ENCODE measurements around the gene CCM2. TPM values are rescaled to one million over a fixed set of nuclear protein-coding genes. Genes with fewer than 3 reads are reported as not detected.
"Not testable (repeated sequence)": the region's sequence is repeated elsewhere in the genome, so short reads cannot be mapped to it uniquely, and the experiment has no call there.

CCM2 gene
- total RNA-seq, 4 donors from 2014 or later = 35.8 to 62.0 (median 51.9) TPM

DNA sequence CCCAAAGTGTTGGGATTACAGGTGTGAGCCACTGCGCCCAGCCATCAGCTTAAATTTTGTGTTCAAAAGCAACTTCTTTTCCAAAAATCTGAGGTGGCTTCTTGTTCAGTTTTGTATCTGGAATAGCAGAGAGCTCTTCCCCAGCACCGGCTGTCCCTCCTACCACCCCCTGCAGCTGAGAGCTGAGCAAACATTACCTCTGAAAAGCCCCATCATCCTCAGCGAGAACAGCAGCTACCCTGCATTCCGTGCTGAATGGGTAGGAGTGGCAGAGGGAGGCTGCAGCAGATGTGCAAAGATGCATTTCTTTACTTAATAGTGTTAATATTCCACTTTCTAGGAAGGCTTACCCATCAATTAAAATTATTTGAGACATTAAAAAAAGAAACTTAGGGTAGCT, 31.8 kb downstream of the CCM2 start:
- Histone ChIP-seq H3K27me3 (no peaks in the 10 kb centered on the region), H3K4me1 (peaks cover 0 to 20% (median 4%) of the 10 kb centered on the region in 3 donors), H3K36me3 (peaks cover 0 to 26% of the 10 kb centered on the region in 2 donors), H3K27ac (no peak overlapping the region), H3K9me3 (no peaks in the 10 kb centered on the region), H3K4me3 (no peak overlapping the region)
- ATAC-seq = no peak
- WGBS, 2 donors (ENCODE audit: low coverage in 1 of 2) = 67 to 86% methylated on average over 1 to 4 of the region's 4 CpGs
- TF ChIP-seq EP300 (IDR thresholded peaks at IDR 0.05) (no peak), POLR2AphosphoS5 (IDR thresholded peaks at IDR 0.05) (no peak), POLR2A (IDR thresholded peaks at IDR 0.05) (no peak), CTCF (IDR thresholded peaks at IDR 0.05) (no peak)

DNA sequence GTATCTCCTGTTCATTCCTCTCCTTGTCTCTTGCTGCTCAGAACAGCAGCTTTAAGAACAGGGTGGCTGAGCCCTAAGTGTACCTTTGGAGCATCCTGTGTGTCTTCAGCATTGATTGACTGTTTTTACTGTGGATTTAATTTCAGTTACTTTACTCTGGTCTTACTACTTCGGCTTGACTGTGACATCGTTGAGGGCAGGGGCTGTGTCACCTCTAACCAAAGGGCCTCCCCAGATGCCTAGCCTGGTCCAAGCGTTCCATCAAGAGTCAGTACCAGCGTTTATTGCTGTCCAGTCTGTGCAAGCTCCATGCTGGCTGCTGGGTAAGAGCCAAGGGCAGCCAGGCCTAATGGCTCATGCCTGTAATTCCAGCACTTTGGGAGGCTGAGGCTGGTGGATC, 32.4 kb downstream of the CCM2 start:
- Histone ChIP-seq H3K27me3 (no peaks in the 10 kb centered on the region), H3K27ac (no peak overlapping the region), H3K4me3 (no peak overlapping the region), H3K36me3 (peaks cover 0 to 20% of the 10 kb centered on the region in 2 donors), H3K9me3 (no peaks in the 10 kb centered on the region), H3K4me1 (peaks cover 0 to 20% (median 4%) of the 10 kb centered on the region in 3 donors)
- 86 to 92% methylated on average over 2 of the region's 4 CpGs for WGBS, 2 donors (ENCODE audit: low coverage in 1 of 2)
- ATAC-seq = no peak
- no peak for TF ChIP-seq POLR2AphosphoS5 (IDR thresholded peaks at IDR 0.05)
- no peak for TF ChIP-seq CTCF (IDR thresholded peaks at IDR 0.05)
- no peak for TF ChIP-seq EP300 (IDR thresholded peaks at IDR 0.05)
- TF ChIP-seq POLR2A (IDR thresholded peaks at IDR 0.05) = no peak

GRCh38 chr7:45033261-45033930, 33.4 kb downstream of the CCM2 start:
- no peaks in the 10 kb centered on the region for H3K9me3 ChIP-seq
- WGBS, 2 donors (ENCODE audit: low coverage in 1 of 2) = no CpG with 5 or more reads among the region's 1 CpG
- no peak overlapping the region for H3K4me3 ChIP-seq
- ATAC-seq = no peak
- no peak overlapping the region for H3K27ac ChIP-seq
- no peaks in the 10 kb centered on the region for H3K27me3 ChIP-seq
- peaks cover 0 to 20% (median 4%) of the 10 kb centered on the region in 3 donors for H3K4me1 ChIP-seq
- TF ChIP-seq EP300 (IDR thresholded peaks at IDR 0.05) (no peak), POLR2AphosphoS5 (IDR thresholded peaks at IDR 0.05) (no peak), CTCF (IDR thresholded peaks at IDR 0.05) (no peak), POLR2A (IDR thresholded peaks at IDR 0.05) (no peak)
- peaks cover 0 to 16% of the 10 kb centered on the region in 2 donors for H3K36me3 ChIP-seq

DNA sequence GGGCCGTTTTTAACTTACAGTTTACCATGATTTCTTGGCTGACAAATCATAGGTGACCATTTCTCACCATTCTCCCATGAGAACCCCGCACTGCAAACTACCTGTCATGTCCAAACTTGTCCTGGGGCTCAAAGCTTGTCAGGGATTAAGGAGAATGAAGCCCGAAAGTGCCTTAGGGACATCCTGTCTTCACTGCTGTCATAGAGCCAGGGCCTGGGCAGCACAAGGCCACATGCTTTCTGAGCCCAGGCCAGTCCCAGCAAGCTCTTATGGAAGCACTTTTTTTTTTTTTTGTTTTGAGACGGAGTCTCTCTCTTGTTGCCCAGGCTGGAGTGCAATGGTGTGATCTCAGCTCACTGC, 33.9 kb downstream of the CCM2 start:
- no peak for ATAC-seq
- TF ChIP-seq POLR2A (IDR thresholded peaks at IDR 0.05) (no peak), EP300 (IDR thresholded peaks at IDR 0.05) (no peak), CTCF (IDR thresholded peaks at IDR 0.05) (no peak), POLR2AphosphoS5 (IDR thresholded peaks at IDR 0.05) (no peak)
- 76 to 79% methylated on average over 3 to 4 of the region's 4 CpGs for WGBS, 2 donors (ENCODE audit: low coverage in 1 of 2)
- peaks cover 0 to 16% of the 10 kb centered on the region in 2 donors for H3K36me3 ChIP-seq
- no peaks in the 10 kb centered on the region for H3K27me3 ChIP-seq
- H3K4me1 ChIP-seq = peaks cover 0 to 20% (median 4%) of the 10 kb centered on the region in 3 donors
- H3K9me3 ChIP-seq = no peaks in the 10 kb centered on the region
- no peak overlapping the region for H3K27ac ChIP-seq
- H3K4me3 ChIP-seq = no peak overlapping the region

DNA sequence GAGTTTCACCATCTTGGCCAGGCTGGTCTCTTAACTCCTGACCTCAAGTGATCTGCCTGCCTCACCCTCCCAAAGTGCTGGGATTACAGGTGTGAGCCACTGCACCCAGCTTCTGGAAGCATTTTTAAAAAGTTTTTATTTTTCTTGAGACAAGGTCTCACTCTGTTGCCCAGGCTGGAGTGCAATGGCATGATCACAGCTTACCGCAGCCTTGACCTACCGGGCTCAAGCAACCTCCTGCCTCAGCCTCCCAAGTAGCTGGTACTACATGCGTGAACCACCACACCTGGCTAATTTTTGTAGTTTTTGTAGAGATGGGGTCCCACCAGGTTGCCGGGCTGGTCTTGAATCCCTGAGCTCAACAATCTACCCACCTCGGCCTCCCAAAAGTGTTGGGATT, 34.7 kb downstream of the CCM2 start:
- H3K4me3 ChIP-seq, H3K27me3 ChIP-seq, ATAC-seq, H3K27ac ChIP-seq, H3K9me3 ChIP-seq: not testable (repeated sequence)
- peaks cover 0 to 20% (median 4%) of the 10 kb centered on the region in 3 donors for H3K4me1 ChIP-seq
- peaks cover 0 to 23% of the 10 kb centered on the region in 2 donors for H3K36me3 ChIP-seq
- 70 to 88% methylated on average over 2 to 3 of the region's 5 CpGs for WGBS, 2 donors (ENCODE audit: low coverage in 1 of 2)
